NCI-H2081 (cell line): ENCODE results near the gene CRYBB1.

ENCODE experiments used
- DNase-seq, 2 experiments: peaks; one replicate each; lab custom pipeline; 2025; lab: John Stamatoyannopoulos, UW

The CRYBB1 gene

DNA sequence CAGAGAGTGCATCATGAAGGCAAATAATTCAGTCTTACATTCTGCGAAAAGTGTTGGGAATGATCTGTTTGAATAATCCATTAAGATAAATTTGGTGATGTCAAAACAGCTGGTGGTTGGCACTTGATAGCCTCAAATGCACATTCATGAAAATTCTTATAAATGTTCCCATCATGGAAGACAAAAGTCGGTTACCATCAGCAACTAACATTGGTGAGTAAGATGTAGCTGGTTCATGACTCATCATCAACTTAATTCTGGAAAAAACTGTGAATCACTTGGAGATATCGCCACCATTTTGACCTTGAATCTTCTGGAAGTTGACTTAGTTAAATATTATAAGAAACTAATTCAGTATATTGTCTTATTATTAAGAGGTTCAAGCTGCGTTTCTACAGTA, 11.2 kb downstream of the CRYBB1 start:
- DNase-seq: no peak

DNA sequence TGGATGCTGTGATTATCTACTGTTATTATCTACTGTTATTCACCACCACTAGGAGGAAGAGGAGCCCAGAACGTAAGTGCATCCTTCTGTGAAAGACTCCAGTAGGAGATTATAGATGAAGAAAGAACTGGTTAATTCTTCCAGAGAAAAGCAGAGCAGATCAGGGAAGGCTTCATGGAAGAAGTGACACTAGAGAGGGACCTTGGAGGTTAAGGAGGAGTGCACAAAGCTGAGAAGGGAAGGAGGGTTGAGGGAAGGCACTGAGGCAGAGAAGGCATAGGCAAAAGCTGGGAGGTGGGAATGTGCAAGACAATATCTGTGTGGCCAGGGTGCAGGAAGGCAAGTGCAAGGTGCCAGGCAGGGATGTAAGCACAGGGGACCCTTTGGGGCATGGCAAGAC, 13.5 kb downstream of the CRYBB1 start:
- no peak for DNase-seq

DNA sequence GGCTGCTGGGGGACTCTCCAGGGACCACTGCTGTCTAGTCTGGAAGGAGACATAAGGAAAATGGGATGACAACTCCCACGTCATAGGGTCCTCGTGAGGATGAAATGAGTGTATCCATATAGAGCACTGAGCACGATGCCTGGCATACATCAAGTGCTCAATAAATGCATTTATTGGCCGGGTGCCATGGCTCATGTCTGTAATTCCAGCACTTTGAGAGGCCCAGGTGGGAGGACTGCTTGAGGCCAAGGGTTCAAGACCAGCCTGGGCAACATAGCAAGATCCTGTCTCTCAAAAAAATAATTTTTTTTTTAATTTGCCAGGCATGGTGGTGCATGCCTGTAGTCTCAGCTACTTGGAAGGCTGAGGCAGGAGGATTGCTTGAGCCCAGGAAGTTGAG, 15.7 kb downstream of the CRYBB1 start:
- no peak for DNase-seq

DNA sequence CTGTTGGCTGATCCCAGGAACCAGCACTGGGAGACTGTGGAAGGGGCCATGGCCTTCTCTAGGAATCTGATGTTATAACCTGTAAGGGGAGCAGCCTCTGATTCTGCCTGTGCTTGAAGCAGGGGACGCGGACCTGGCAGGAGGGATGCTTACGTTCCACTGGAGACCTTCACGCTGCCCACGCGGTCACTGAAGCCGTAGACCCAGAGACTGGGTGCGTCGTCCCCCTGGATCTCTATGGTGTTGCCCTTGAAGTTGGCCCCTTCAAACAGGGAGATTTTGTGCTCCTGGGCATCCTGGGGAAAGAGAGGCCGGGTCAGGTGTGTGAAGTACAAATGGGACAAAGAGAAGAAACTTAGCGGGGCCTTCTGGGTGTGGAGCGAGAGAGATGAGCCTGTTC, 16.1 kb downstream of the CRYBB1 start:
- DNase-seq: no peak

DNA sequence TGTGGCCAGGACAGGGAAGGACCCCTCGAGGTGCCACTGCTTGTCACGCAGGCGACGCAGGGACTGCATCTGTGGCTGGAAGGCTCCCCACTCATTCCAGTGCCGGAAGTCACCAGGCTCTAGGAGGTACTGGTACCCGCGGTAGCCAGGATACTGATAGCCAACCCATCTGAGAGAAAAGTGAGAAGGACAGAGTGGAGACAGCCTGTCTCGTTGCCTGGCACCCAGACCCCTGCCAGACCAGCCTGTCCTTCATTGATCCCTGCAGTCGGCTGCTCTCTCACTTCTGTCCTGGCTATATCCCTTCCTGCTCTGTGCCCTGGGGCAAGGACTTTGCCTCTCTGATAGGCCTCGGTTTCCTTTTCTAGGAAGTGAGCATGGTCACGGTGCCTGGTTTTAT, 18.3 kb downstream of the CRYBB1 start:
- no peak for DNase-seq

DNA sequence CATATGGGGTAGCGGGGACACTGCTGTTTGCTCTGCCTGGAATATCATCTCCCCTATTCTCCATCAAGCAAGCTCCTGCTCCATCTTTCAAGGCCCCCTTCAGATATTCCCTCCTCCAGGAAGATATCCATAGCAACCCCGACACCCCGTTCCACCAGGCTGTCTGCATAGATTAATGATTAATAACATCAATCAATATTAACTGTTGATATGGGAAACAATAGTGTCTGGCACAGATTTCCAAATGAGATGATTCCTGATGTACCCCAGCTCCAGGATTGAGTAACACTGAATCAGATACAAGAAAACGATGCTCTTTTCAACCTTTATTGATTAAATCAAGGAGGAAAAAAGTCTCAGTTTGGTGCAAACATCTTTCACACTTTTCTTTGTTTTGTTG, 20.3 kb downstream of the CRYBB1 start:
- no peak for DNase-seq

DNA sequence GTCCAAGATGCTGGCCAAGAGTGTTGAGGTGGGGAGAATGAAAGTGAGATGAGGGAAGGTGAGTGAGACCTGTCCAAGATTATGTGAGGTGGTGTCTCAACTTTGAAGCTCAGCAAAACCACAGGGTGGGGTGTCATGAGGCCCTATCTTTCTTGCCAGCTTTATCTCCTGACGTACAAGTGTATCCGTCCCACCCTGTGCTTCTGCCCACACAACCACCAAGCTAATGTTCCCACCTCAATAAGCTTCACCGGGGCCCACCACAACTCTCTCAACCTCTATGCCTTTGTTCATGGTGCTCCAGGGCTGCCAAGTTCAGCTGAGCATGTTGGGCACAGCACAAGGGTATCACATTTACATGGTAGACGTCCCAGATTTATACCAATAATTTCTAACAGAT, 20.8 kb downstream of the CRYBB1 start:
- DNase-seq: no peak

DNA sequence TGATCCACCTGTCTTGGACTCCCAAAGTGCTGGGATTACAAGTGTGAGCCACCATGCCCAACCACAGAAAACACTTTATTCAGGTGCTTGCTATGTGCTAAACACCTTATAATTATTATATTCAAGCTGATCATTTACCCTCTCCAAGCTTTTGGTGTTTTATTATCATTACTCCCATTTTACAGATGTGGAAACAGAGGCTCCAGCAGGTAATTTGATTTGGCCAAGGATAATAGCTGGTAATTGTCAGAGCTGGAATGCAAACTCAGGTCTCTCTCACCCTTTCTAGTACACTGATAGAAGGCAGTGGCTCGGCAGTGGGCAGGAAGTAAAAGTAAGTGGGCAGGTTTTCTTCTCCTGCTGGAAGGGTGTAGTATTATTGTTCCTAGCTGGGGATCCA, 24.1 kb downstream of the CRYBB1 start:
- DNase-seq: no peak

DNA sequence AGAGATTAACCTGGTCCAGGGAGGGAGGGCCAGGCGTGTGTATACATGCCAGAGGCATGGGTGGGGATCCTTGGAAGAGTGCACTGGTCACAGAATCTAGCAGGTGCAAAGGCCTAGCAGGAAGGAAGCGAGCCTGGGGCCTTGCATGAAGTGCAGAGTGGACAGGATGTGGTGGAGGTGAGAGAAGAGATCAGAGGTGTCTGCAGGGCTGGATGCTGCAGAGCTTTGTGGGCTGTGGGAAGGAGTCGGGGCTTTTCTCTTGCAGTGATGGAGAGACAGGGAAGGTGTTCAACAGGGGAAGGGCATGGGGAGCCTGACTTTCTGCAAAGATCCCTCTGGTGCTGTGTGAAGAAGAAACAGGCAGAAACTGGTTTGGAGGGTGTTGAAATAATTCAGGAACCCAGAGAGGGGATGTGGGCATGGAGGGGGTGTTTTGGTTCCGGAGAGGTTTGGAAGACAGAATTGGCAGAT, 25.4 kb downstream of the CRYBB1 start:
- no peak for DNase-seq

DNA sequence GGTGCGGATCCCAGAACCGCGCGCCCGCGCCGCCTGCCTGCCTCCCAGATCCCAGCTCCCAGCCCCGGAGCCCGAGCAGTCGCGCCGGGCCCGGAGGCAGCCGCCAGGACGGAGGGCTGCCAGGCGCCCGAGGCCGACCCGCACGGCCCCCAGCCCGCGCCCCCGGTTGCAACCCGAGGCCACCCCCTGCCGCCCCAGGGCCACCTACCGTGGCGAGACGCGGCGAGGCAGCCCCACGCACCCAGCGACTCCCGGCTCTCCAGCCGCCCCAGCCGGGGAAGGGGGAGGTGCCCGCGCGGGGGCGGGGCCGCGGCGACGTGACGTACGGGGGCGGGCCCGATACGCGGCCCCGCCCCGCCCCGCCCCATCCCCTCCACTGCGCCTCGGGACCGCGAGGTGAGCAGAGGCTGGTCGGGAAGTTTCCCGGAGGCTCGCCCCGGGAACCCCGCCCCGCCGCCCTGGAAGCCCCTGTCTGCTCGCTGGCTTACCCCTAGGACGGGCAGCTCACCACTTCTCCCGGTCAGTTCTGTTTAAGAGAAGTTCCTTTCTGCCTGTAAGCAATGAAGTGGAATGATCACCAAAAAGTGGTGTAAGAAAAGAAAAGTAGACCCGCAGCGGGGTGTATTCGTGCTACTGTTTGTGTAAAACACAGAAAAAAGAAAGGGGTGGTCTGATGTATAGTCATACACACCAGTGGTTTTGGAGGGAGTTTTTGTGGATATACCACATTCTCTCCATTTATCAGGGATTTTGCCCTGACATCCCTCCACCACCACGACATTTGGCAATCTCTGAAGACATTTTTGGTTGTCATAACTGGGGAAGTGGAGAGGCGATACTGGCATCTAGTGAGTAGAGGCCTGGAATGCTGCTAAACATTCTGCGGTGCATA, 27.7 kb downstream of the CRYBB1 start, which contains the start of gene TPST2:
TSS of gene TPST2 (minus strand) at position 288 of the 892 bp plus-strand sequence. CDS start 48,502 bp downstream, outside the sequence.
- DNase-seq: peak; percentile 50 to 59

DNA sequence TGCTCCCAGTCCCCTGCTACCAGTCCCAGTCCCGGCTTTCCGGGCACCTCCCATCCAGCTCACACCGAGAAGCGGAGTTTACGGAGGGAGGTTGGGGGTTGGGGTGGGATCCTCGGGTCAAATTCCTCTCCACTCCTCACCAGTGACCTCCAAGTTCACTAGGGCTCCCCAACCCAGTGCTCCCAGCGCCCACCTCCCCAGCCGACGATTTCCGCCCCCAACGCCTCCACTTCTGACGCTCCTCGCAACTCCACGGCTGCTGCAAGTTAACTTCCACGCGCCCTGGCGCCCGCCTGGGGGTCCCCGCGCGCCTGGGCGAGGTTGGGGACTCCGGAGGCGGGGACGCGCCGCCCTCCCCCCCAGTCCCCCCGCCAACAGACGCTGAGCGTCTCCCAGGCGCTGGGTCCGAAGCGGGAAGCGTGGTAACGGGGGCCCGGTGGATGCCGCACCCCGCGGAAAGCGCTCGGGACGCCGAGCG, 28.4 kb downstream of the CRYBB1 start:
- no peak for DNase-seq

DNA sequence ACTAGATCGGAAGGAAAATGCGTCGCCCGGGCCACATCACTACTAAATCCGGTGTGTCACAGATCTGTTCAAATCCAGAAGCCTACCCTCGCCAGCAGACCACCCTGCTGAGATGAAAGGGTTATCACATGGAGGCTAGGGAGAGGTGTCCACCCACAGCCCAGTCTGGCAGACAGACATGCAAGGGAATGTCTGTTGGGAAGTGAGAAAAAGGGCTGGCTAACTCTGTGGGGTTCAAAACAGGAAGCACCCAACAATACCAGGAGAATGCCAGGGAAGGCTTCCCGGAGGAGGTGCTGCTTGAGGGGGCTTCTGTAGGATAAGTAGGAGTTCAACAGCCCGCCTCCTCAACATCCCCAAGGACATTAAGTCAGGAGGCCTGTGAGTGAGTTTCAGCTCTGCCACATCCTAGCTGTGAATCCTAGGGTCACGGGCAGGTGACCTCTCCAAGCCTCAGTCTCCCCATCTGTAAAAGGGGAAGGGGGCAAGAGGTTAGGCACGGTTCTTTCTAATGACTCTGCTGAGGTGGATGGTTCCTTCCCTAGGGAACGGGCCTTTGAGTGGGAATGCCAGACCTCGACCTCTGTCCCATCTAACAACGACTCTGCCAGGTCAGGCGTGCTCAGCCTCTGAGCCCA, 29.0 kb downstream of the CRYBB1 start:
- DNase-seq: no peak

DNA sequence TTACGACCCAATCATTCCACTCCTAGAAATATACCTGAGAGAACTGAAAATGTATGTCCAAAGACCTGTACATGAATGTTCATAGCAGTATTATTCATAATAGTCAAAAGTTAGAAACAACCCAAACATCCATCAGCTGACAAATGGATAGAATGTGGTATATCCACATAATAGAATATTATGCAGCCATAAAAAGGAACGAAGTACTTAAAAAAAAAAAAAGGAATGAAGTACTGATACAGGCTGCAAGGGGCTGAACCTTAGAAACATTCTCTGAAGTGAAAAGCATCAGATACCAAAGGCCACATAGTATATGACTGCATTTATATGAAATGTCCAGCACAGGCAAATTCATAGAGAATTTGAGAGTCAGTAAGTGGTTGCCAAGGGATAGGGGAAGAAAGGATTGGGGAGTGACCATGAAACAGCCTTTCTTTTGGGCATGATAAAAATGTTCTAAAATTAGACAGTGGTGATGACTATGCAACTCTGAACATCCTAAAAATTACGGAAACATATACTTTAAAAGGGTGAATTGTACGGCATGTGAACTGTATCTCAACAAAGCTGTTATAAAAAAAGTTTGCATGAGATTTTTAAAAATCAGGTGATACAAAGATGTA, 29.7 kb downstream of the CRYBB1 start:
- no peak for DNase-seq

DNA sequence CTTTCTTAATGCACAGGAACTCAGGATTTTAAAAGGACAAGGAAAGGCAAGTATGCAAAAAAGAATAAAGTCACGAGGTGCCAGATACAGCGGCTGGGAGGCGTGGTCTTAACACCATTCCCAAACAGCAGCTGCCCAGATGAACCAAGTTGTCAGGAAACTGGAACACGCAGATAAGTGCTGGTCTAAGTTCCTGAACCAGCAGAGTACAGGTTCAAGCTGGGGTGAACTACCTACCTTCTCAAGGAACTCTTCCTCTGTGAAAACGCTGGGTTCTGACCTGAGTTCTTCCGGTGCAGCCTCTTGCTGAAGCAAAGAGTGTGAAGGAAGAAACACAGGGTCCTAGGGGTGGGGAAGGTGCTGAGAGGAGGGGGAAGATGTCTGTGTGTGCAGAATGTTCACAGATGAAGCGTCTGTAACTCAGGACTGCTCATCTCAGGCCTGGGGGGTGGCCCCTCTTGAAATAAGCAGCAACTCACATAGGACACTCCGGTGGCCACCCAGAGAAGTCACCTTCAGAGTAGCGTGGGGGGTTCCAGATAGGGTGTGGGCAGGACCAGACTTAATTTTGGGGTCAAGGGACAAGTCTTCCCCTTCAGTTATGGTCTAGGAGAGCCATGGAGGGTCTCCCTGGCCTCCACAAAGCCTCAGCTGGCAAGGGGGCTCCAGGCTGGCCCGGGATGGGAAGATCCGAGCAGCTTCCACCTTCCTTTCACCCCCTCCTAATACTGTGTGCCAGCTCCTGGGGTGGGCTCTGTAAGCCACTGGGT, 31.1 kb downstream of the CRYBB1 start:
- DNase-seq: no peak

DNA sequence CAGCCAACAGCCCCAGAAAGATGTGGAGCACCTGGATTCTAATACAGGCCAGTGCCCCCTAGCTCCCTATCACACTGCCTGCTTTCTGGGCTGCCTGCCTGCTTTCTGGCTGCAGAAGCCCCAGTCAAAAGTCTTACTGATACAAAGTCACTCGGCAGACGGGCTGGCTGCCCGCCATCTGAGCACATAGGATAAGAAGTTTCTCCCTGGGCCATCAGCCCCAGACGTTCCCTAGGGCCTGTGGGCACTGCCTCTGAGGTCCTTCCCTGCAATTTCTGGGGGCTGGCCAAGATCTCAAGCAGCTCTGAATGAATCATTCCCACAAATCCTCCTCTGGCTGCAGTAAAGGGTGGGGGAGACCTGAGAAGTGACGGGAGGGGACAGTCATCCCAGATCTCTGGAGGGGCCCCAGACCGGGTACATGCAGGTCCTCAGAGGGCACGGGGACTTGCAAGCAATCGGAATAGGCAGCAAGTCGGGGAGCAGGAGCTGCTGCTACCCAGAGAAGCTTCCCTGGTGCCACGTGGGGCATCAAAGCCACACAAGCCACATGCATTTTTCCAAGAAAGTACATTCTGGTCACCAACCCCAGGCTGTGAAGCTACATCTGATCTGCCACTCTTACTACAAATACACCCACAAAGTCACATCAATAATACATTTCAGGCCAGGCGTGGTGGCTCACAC, 32.6 kb downstream of the CRYBB1 start:
- no peak for DNase-seq

DNA sequence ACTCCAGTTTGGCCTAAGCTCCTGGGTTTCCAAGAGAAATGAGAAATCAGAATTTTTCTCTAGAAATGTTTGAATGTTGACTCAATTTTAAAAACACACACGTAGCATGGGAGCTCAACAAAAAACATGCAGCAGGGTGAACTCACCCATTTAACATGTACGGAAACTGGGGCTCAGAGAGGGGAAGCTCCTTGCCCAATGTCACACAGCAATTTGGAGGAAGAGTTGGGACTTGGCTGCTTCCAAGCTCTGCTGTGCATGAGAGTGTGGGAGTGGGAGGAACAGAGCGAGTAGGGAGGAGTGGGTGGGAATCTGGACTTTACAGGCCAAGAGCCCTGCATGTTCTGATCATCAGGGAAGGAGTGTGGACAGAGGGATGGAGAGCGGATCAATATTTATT, 33.8 kb downstream of the CRYBB1 start:
- no peak for DNase-seq

DNA sequence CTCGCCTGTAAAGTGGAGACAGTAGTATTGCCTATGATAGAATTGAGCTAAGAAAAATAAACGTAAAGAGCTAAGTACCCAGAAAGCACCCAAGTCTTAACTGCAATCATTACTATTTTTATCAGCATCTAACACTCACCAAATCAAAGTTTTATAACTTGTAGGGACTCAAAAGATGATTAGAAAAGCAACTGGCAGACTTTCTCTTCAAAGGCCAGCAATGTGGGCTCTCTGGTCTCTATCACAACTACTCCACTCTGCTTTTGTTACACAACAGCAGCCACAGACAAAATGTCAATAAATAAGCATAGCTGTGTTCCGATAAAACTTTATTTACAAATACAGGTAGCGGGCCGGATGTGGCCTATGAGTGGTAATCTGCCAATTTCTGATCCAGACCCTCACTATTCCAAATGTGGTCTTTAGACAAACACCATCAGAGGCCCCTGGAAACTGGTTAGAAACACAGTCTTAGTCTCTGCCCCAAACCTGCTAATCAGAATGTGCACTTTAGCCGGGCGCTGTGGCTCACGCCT, 36.1 kb downstream of the CRYBB1 start:
- DNase-seq: no peak

DNA sequence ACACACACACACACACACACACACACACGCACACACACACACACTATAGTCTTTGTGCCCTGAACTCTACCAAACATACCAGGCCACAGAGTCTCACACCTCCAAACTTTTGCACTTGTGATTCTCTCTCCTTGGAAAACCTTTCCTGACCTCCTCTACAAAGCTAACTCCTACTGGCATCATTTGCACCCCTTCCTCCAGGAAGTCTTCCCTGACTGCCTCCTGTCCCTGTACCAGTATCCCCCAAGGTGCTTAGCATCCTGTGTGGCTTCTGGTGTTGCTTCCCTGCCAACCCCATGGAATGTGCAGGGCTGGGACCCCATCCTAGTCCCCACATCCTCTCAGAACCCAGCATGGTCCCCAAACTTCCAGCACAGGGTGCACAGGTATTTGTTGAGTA, 36.8 kb downstream of the CRYBB1 start:
- no peak for DNase-seq

DNA sequence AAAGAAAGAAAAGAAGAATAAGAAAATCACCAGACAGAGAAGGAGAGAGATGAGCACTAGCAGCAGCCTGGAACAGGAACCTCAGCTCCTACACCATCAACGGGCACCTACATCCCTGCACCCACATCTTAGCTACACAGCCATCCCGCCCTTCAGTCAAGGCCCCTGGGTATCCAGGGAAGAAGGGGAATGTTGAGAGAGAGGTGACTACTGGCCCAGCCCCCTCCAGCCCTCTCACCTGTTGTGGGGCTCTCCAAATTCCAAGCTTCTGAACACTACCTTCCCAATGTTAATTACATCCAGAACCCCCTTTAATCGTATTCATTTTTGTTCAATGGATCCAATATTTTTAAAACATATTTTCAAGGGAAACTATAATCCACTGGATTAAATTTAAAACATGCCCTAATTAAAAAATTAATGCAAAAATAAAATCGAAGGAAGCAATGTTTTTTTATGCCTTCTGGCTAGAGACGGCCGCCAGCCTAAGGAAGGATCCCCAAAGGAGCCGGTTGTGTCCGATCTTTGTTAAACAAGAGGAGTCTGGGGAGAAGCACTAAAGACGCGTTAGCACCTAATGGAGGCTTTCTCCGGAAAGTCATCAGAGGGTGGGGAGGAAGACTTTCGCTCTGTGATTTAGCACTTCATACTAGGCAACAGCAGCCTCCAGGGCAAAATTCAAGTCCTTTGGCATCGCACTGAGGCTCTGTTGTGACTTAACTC, 37.4 kb downstream of the CRYBB1 start:
- DNase-seq: no peak

DNA sequence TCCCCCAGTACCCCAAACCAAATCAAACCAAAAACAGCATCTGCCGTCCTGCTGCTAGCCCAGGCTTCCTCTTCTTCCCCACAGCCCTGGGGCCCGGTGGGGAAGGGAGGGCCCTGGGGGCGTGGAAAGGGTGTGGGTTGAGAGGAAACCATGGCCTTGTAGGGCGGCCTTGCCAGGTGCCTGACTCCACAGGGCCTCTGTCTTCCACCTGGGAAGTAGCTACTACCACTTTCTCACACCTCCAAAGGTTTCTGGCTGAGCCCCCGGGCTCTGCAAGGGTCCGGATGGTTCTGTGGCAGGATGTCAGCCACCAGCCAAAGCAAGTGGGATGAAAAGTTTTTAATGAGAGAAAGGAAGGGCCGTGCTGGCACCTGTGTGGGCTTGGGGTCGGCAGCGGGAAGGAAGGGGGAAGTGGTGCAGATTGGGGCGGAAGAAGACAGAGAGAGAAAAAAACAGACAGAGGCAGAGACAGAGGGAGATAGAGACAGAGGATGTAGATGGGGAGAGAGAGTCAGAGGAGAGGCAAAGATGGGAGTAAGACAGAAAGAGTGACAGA, 38.4 kb downstream of the CRYBB1 start:
- no peak for DNase-seq
